Thyroid gland (tissue), 4 donors: ENCODE data around the gene RNU6-7.

ENCODE experiments used
- CTCF ChIP-seq, 6 experiments: fragments of 200-600 bp in 3 of 6; fragments of 450-650 bp in 3 of 6; sonication (generic) in 3 of 6; IDR thresholded peaks; one replicate each; pipeline ENCODE4 v1.5.1; 2016 to 2019; ENCODE audit warnings: antibody characterized with exemption in 6 of 6, mild to moderate bottlenecking in 2 of 6, inconsistent platforms in 1 of 6, moderate library complexity in 1 of 6
- POLR2A ChIP-seq, 2 donors: fragments of 450-650 bp; IDR thresholded peaks; one replicate each; pipeline ENCODE4 v1.6.1; 2017; ENCODE audit warnings: antibody characterized with exemption in 2 of 2, mild to moderate bottlenecking in 2 of 2, moderate library complexity in 1 of 2

GRCh38 chr14:32190673-32191072 lies 11.2 kb upstream of the RNU6-7 start:
- TF ChIP-seq CTCF (IDR thresholded peaks at IDR 0.05): no peak
- TF ChIP-seq POLR2A (IDR thresholded peaks at IDR 0.05): no peak
